ENCODE data around the gene CDH2. TPM values are rescaled to one million over a fixed set of nuclear protein-coding genes. Genes with fewer than 3 reads are reported as not detected.

The CDH2 gene
- total and polyA plus RNA-seq, 7 donors = under 0.01 to 8.2 (median 5.6) TPM; not detected in 1

DNA sequence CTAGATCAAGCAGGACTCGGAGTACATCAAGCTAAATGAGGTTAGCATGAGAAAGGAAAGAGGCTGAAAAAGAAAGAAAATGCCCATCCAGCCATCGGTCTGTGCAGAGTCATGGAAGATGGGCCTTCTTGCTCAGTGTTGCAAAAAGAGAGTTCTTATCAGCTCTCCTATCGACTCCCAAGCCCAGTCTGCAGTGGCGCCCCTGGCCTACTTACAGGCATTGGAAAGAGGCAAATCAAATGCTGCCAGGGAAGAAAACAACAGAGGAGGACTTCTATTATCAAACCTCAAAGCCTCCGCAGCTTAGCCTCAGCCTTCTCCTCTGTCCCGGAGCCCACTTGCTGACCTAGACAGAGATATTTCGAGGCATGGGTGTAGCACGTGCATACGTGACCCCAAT lies 66.0 kb downstream of the CDH2 start:
- Histone ChIP-seq H3K36me3 (no peaks in the 10 kb centered on the region), H3K27ac (no peak overlapping the region)
- 92% methylated on average over 9 of the region's 9 CpGs for WGBS, 2 donors

DNA sequence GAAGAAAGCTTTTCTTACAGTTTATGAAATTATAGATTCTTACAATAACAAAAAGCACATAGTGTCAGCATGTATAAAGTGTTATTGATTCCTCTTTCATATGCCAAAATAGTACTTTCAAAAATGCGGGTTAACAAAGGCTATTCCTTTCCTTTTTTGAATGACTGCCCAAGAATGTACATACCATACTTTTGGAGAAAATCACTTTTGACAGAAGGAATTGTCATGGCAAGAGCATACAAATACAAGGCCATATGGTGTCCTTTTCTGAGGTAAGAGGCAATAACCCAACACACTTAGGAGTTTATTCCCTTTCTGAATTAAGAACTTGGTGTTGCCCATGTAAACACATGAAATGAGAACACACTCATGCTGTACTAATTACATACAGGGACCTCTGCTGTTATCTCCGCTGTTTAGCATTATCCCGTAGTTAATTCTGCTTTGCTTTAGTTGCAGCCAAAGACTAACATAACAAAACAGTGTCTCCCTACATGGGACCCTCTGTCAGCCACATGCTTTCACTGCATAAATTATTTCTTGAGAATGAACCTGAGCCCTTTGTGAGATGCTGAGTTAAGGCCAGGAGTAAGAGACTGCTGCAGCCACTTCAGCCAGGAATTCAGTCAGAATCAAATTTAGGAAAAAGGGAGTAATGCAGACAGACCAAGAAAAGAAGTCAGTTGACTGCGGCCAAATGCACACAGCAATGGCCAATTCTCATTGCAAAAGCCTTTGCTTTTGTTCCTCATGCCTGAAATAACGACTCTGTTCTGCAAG lies 67.0 kb downstream of the CDH2 start:
- no peaks in the 10 kb centered on the region for H3K9me3 ChIP-seq
- no peak for DNase-seq
- 84 to 89% methylated on average over 5 of the region's 5 CpGs for WGBS, 2 donors
- no peak overlapping the region for H3K27ac ChIP-seq
- H3K4me1 ChIP-seq = peaks cover 0 to 11% (median 3%) of the 10 kb centered on the region in 4 donors
- intact Hi-C loops (cut with DNase I) = no loop called here
- TF ChIP-seq POLR2A (IDR thresholded peaks at IDR 0.05) (no peak), EP300 (IDR thresholded peaks at IDR 0.05) (no peak), POLR2AphosphoS5 (IDR thresholded peaks at IDR 0.05) (no peak)
- TF ChIP-seq, protein P1, sequence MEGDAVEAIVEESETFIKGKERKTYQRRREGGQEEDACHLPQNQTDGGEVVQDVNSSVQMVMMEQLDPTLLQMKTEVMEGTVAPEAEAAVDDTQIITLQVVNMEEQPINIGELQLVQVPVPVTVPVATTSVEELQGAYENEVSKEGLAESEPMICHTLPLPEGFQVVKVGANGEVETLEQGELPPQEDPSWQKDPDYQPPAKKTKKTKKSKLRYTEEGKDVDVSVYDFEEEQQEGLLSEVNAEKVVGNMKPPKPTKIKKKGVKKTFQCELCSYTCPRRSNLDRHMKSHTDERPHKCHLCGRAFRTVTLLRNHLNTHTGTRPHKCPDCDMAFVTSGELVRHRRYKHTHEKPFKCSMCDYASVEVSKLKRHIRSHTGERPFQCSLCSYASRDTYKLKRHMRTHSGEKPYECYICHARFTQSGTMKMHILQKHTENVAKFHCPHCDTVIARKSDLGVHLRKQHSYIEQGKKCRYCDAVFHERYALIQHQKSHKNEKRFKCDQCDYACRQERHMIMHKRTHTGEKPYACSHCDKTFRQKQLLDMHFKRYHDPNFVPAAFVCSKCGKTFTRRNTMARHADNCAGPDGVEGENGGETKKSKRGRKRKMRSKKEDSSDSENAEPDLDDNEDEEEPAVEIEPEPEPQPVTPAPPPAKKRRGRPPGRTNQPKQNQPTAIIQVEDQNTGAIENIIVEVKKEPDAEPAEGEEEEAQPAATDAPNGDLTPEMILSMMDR (IDR thresholded peaks at IDR 0.05) = no peak
- H3K36me3 ChIP-seq = no peaks in the 10 kb centered on the region
- no peaks in the 10 kb centered on the region for H3K27me3 ChIP-seq
- H3K4me3 ChIP-seq = no peak overlapping the region

More for the DNA sequence above, 66.0 kb downstream of the CDH2 start:
- no peak for DNase-seq
- intact Hi-C loops (cut with DNase I) = no loop called here
- peaks cover 0 to 11% (median 3%) of the 10 kb centered on the region in 4 donors for H3K4me1 ChIP-seq
- no peaks in the 10 kb centered on the region for H3K9me3 ChIP-seq
- TF ChIP-seq POLR2A (IDR thresholded peaks at IDR 0.05) (no peak), POLR2AphosphoS5 (IDR thresholded peaks at IDR 0.05) (no peak), EP300 (IDR thresholded peaks at IDR 0.05) (no peak)
- TF ChIP-seq, protein P1 (IDR thresholded peaks at IDR 0.05) = no peak
- no peak overlapping the region for H3K4me3 ChIP-seq
- no peaks in the 10 kb centered on the region for H3K27me3 ChIP-seq

DNA sequence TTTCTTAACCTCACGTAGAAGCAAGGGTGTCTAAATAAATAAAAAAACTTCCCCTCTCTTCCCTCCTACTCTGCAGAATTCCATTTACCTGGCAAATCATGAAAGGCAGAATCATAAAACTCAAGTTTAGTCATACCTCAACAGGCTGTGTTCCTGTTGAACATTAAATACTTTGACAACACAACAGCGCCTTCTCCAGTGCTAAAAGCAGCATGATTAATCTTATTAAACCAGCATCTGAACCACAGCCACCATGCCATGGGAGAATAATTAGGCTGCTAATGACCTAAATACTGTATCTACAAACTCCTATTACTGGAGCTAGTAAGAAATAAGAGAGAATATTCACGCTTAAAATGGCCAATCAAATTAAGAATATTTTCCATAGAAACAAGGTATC lies 68.1 kb downstream of the CDH2 start:
- H3K9me3 ChIP-seq = no peaks in the 10 kb centered on the region

DNA sequence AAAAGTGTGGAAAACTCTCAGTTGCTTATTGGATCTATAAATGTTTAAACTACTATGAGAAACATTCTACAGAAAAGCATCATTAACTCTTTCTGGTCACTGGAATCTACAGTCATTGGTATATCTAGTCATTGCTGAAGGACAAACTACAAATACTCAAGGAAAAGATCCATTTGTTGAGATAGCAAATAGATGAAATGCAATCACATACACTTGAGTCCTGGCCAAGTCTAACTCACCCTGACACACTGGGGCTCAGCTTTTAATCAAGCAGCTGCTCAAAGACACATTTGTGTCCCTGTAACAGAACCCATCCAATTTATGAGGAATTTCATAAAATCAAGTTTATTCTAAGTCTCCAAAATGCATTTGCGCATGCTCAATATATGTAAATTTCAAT lies 68.7 kb downstream of the CDH2 start:
- Histone ChIP-seq H3K27ac (no peak overlapping the region), H3K36me3 (no peaks in the 10 kb centered on the region), H3K4me3 (no peak overlapping the region), H3K27me3 (no peaks in the 10 kb centered on the region), H3K9me3 (no peaks in the 10 kb centered on the region), H3K4me1 (peaks cover 0 to 11% (median 3%) of the 10 kb centered on the region in 4 donors)
- WGBS, 2 donors = 76 to 93% methylated on average over 1 of the region's 1 CpG
- DNase-seq = no peak
- intact Hi-C loops (cut with DNase I) = no loop called here
- no peak for TF ChIP-seq POLR2A (IDR thresholded peaks at IDR 0.05)
- TF ChIP-seq POLR2AphosphoS5 (IDR thresholded peaks at IDR 0.05) = no peak
- TF ChIP-seq, protein P1 (IDR thresholded peaks at IDR 0.05) = no peak
- no peak for TF ChIP-seq EP300 (IDR thresholded peaks at IDR 0.05)

More for the DNA sequence above, 68.1 kb downstream of the CDH2 start:
- no peak overlapping the region for H3K27ac ChIP-seq
- no peak for DNase-seq
- intact Hi-C loops (cut with DNase I) = no loop called here
- H3K36me3 ChIP-seq = no peaks in the 10 kb centered on the region
- H3K27me3 ChIP-seq = no peaks in the 10 kb centered on the region
- 20 to 49% methylated on average over 3 of the region's 3 CpGs for WGBS, 2 donors
- no peak for TF ChIP-seq EP300 (IDR thresholded peaks at IDR 0.05)
- TF ChIP-seq POLR2A (IDR thresholded peaks at IDR 0.05) = no peak
- no peak for TF ChIP-seq POLR2AphosphoS5 (IDR thresholded peaks at IDR 0.05)
- TF ChIP-seq, protein P1 (IDR thresholded peaks at IDR 0.05) = no peak
- H3K4me1 ChIP-seq = peaks cover 0 to 11% (median 3%) of the 10 kb centered on the region in 4 donors
- H3K4me3 ChIP-seq = no peak overlapping the region
